KMS-11 (cell line): ENCODE measurements around the gene PRCC.

Source experiments
- H2AFZ ChIP-seq: fragments of 200-600 bp; sonication (generic); 2 replicates; pipeline ENCODE4 v1.6.1; 2016; ENCODE audit warnings: antibody characterized with exemption, mixed run types, low read depth
- H3K27ac ChIP-seq: fragments of 200-600 bp; sonication (generic); 2 replicates; pipeline ENCODE4 v1.6.1; 2016; ENCODE audit warnings: mild to moderate bottlenecking, mixed run types
- H3K27me3 ChIP-seq: fragments of 200-600 bp; sonication (generic); 2 replicates; pipeline ENCODE4 v1.6.1; 2017; ENCODE audit warnings: mild to moderate bottlenecking, low read depth, mixed run types, moderate library complexity; ENCODE audit not compliant: insufficient read depth
- H3K36me3 ChIP-seq: fragments of 200-600 bp; sonication (generic); 2 replicates; pipeline ENCODE4 v1.6.1; 2017; ENCODE audit warnings: mild to moderate bottlenecking, mixed run types; ENCODE audit not compliant: insufficient read depth
- H3K4me1 ChIP-seq: fragments of 200-600 bp; sonication (generic); 2 replicates; pipeline ENCODE4 v1.6.1; 2016; ENCODE audit warnings: mild to moderate bottlenecking, low read depth, mixed run types; ENCODE audit not compliant: poor library complexity, severe bottlenecking
- H3K4me2 ChIP-seq: fragments of 200-600 bp; sonication (generic); 2 replicates; pipeline ENCODE4 v1.7.0; 2016; ENCODE audit warnings: mild to moderate bottlenecking, mixed run types
- H3K4me3 ChIP-seq: fragments of 200-600 bp; sonication (generic); IDR thresholded peaks from 2 replicates; pipeline ENCODE4 v1.6.1; 2017; ENCODE audit warnings: low read depth, low read length, mixed read lengths; ENCODE audit not compliant: insufficient read depth
- H3K79me2 ChIP-seq: fragments of 200-600 bp; sonication (generic); 2 replicates; pipeline ENCODE4 v1.6.1; 2016; ENCODE audit warnings: low read depth, mixed run types; ENCODE audit not compliant: insufficient read depth
- H3K9ac ChIP-seq: fragments of 200-600 bp; sonication (generic); 2 replicates; pipeline ENCODE4 v1.6.1; 2016; ENCODE audit warnings: mild to moderate bottlenecking, mixed run types
- H4K20me1 ChIP-seq: fragments of 200-600 bp; sonication (generic); 2 replicates; pipeline ENCODE4 v1.6.1; 2016; ENCODE audit warnings: mild to moderate bottlenecking, mixed run types; ENCODE audit not compliant: insufficient read depth
- CTCF ChIP-seq: fragments of 200-600 bp; sonication (generic); conservative IDR thresholded peaks from 2 replicates; pipeline ENCODE4 v1.6.1; 2017; ENCODE audit warnings: low read depth, mild to moderate bottlenecking, antibody characterized with exemption, low read length, moderate library complexity, mixed read lengths

PRCC gene

GRCh38 chr1:156836892-156837291, 69.6 kb downstream of the PRCC start:
- Histone ChIP-seq H3K9ac (no peak overlapping the region), H2AFZ (no peak overlapping the region), H3K27me3 (peaks cover 87% of the 10 kb centered on the region), H4K20me1 (no peaks in the 10 kb centered on the region), H3K4me1 (no peaks in the 10 kb centered on the region), H3K79me2 (no peaks in the 10 kb centered on the region), H3K27ac (no peak overlapping the region), H3K4me3 (no peak overlapping the region), H3K36me3 (no peaks in the 10 kb centered on the region), H3K4me2 (no peak overlapping the region)
- no peak for TF ChIP-seq CTCF

GRCh38 chr1:156838972-156839371, 71.6 kb downstream of the PRCC start:
- H3K4me2 ChIP-seq = no peak overlapping the region
- H3K4me1 ChIP-seq = no peaks in the 10 kb centered on the region
- peaks cover 90% of the 10 kb centered on the region for H3K27me3 ChIP-seq
- no peak overlapping the region for H3K27ac ChIP-seq
- H4K20me1 ChIP-seq = no peaks in the 10 kb centered on the region
- H3K4me3 ChIP-seq = no peak overlapping the region
- no peak overlapping the region for H3K9ac ChIP-seq
- H2AFZ ChIP-seq = no peak overlapping the region
- peak; percentile 100 for TF ChIP-seq CTCF
- no peaks in the 10 kb centered on the region for H3K79me2 ChIP-seq
- no peaks in the 10 kb centered on the region for H3K36me3 ChIP-seq

- Histone ChIP-seq H3K27ac (no peak overlapping the region), H4K20me1 (no peaks in the 10 kb centered on the region), H3K4me2 (no peak overlapping the region), H3K27me3 (peaks cover 90% of the 10 kb centered on the region), H3K9ac (no peak overlapping the region), H3K4me3 (no peak overlapping the region), H3K4me1 (no peaks in the 10 kb centered on the region), H3K79me2 (no peaks in the 10 kb centered on the region), H3K36me3 (no peaks in the 10 kb centered on the region), H2AFZ (no peak overlapping the region)
- no peak for TF ChIP-seq CTCF
Observed at GRCh38 chr1:156839426-156840109, 72.2 kb downstream of the PRCC start.

GRCh38 chr1:156840186-156840897, 73.0 kb downstream of the PRCC start:
- Histone ChIP-seq H3K4me2 (no peak overlapping the region), H3K27ac (no peak overlapping the region), H3K79me2 (no peaks in the 10 kb centered on the region), H4K20me1 (no peaks in the 10 kb centered on the region), H2AFZ (no peak overlapping the region), H3K4me1 (no peaks in the 10 kb centered on the region), H3K4me3 (no peak overlapping the region), H3K9ac (no peak overlapping the region), H3K27me3 (peaks cover 89% of the 10 kb centered on the region), H3K36me3 (no peaks in the 10 kb centered on the region)
- TF ChIP-seq CTCF = no peak
